Breast epithelium (tissue), 4 donors: ENCODE data around the gene CPHXL2. TPM values are rescaled to one million over a fixed set of nuclear protein-coding genes. Genes with fewer than 3 reads are reported as not detected.

Experiments
- DNase-seq, 2 donors: peaks; one replicate each; pipeline ENCODE4 v3.0.0-alpha.2; 2019; ENCODE audit warnings: low spot score in 2 of 2
- H3K27ac ChIP-seq, 2 donors: fragments of 200-600 bp; sonication (generic) in 1 of 2; one replicate each; pipeline ENCODE4 v1.5.1; 2016 to 2019; ENCODE audit warnings: mild to moderate bottlenecking in 1 of 2
- H3K27me3 ChIP-seq, 2 donors: fragments of 200-600 bp; sonication (generic) in 1 of 2; one replicate each; pipeline versions ENCODE4 v1.5.1 to v1.6.0; 2017 to 2019; ENCODE audit warnings: control low read depth in 1 of 2, mild to moderate bottlenecking in 1 of 2
- H3K36me3 ChIP-seq: fragments of 200-600 bp; one replicate; pipeline ENCODE4 v1.5.1; 2019
- H3K4me1 ChIP-seq, 2 donors: fragments of 200-600 bp; sonication (generic); one replicate each; pipeline ENCODE4 v1.5.1; 2016 to 2019; ENCODE audit warnings: control low read depth in 1 of 2
- H3K4me3 ChIP-seq, 3 donors: fragments of 200-600 bp; sonication (generic); 1 replicate in 2 of 3; 2 replicates in 1 of 3; pipeline ENCODE4 v1.5.1; 2016 to 2019; ENCODE audit warnings: mild to moderate bottlenecking in 3 of 3, moderate library complexity in 2 of 3
- H3K9me3 ChIP-seq, 2 donors: fragments of 200-600 bp; sonication (generic) in 1 of 2; one replicate each; pipeline ENCODE4 v1.5.1; 2016 to 2019; ENCODE audit warnings: control low read depth in 1 of 2
- CTCF ChIP-seq, 3 donors: fragments of 450-650 bp; IDR thresholded peaks; one replicate each; pipeline ENCODE4 v1.5.1; 2016 to 2017; ENCODE audit warnings: antibody characterized with exemption in 3 of 3, mild to moderate bottlenecking in 3 of 3, moderate library complexity in 3 of 3
- POLR2A ChIP-seq: fragments of 450-650 bp; IDR thresholded peaks from one replicate; pipeline ENCODE4 v1.6.1; 2016; ENCODE audit warnings: antibody characterized with exemption, mild to moderate bottlenecking, moderate library complexity
- POLR2AphosphoS5 ChIP-seq, 3 donors: sonication (generic); formaldehyde crosslinking; IDR thresholded peaks; one replicate each; pipeline ENCODE4 v1.6.1; 2017; ENCODE audit warnings: antibody characterized with exemption in 3 of 3
- intact Hi-C: fragments of 100-400 bp; cut with DNase I; formaldehyde crosslinking; loops from one replicate; pipeline ENCODE4 v1.15.1; 2023; ENCODE audit warnings: low total_unique reads
- total RNA-seq, 3 donors: library from RNA; depleted of rRNA; stranded (reverse); fragments of >200 nt; gene quantifications; one replicate each; pipeline ENCODE4 v1.1.0, GENCODE V29; 2016

Gene CPHXL2
- total RNA-seq, 3 donors from 2014 or later: not detected

GRCh38 chr16:75703306-75703705 lies 26.5 kb upstream of the CPHXL2 start:
- Histone ChIP-seq H3K27me3 (no peaks in the 10 kb centered on the region), H3K4me1 (no peaks in the 10 kb centered on the region), H3K27ac (no peak overlapping the region), H3K4me3 (no peak overlapping the region), H3K36me3 (no peaks in the 10 kb centered on the region), H3K9me3 (peaks cover 0 to 5% of the 10 kb centered on the region in 2 donors)
- TF ChIP-seq POLR2A: no peak
- TF ChIP-seq CTCF (IDR thresholded peaks at IDR 0.05): no peak
- TF ChIP-seq POLR2AphosphoS5 (IDR thresholded peaks at IDR 0.05): no peak
- intact Hi-C loops: no loop called here
- DNase-seq: no peak

GRCh38 chr16:75702242-75702641 lies 25.4 kb upstream of the CPHXL2 start:
- Histone ChIP-seq H3K27ac (no peak overlapping the region), H3K4me3 (no peak overlapping the region), H3K27me3 (no peaks in the 10 kb centered on the region), H3K9me3 (no peaks in the 10 kb centered on the region), H3K36me3 (no peaks in the 10 kb centered on the region), H3K4me1 (no peaks in the 10 kb centered on the region)
- TF ChIP-seq POLR2AphosphoS5 (IDR thresholded peaks at IDR 0.05): no peak
- TF ChIP-seq CTCF (IDR thresholded peaks at IDR 0.05): no peak
- TF ChIP-seq POLR2A: no peak
- intact Hi-C loops: no loop called here
- DNase-seq: no peak

GRCh38 chr16:75701361-75701760 lies 24.6 kb upstream of the CPHXL2 start, which contains the start of gene DUXB:
Gene DUXB (minus strand): TSS chr16:75701461. CDS start chr16:75701418, 43 bp downstream.
- no peak for DNase-seq
- Histone ChIP-seq H3K27me3 (no peaks in the 10 kb centered on the region), H3K4me3 (no peak within 1 kb of the TSS), H3K27ac (no peak within 1 kb of the TSS), H3K36me3 (no peaks in the 10 kb centered on the region), H3K9me3 (no peaks in the 10 kb centered on the region), H3K4me1 (no peaks in the 10 kb centered on the region)
- TF ChIP-seq POLR2AphosphoS5 (IDR thresholded peaks at IDR 0.05) (no peak), POLR2A (no peak), CTCF (IDR thresholded peaks at IDR 0.05) (no peak)
- intact Hi-C loops: no loop called here

GRCh38 chr16:75697571-75697970 lies 20.8 kb upstream of the CPHXL2 start:
- Histone ChIP-seq H3K36me3 (no peaks in the 10 kb centered on the region), H3K4me1 (no peaks in the 10 kb centered on the region), H3K27me3 (no peaks in the 10 kb centered on the region), H3K27ac (no peak overlapping the region), H3K9me3 (no peaks in the 10 kb centered on the region), H3K4me3 (no peak overlapping the region)
- no peak for DNase-seq
- no peak for TF ChIP-seq CTCF (IDR thresholded peaks at IDR 0.05)
- TF ChIP-seq POLR2A: no peak
- TF ChIP-seq POLR2AphosphoS5 (IDR thresholded peaks at IDR 0.05): no peak
- intact Hi-C loops: no loop called here

GRCh38 chr16:75695708-75696107 lies 18.9 kb upstream of the CPHXL2 start:
- no peak overlapping the region for H3K4me3 ChIP-seq
- H3K27ac ChIP-seq: no peak overlapping the region
- H3K36me3 ChIP-seq: no peaks in the 10 kb centered on the region
- DNase-seq: no peak
- intact Hi-C loops: no loop called here
- no peaks in the 10 kb centered on the region for H3K27me3 ChIP-seq
- H3K9me3 ChIP-seq: no peaks in the 10 kb centered on the region
- no peak for TF ChIP-seq POLR2AphosphoS5 (IDR thresholded peaks at IDR 0.05)
- TF ChIP-seq CTCF (IDR thresholded peaks at IDR 0.05): no peak
- no peak for TF ChIP-seq POLR2A
- no peaks in the 10 kb centered on the region for H3K4me1 ChIP-seq
